Cardiac fibroblast (primary cell): ENCODE measurements around the gene KIAA1191.
A peak's percentile ranks its signal among the peaks of the same experiment; 100 is the strongest.

ENCODE experiments used
- DNase-seq, 2 donors: peaks; one replicate each; pipeline versions ENCODE4 v3.0.0 to v3.0.0-alpha.2; 2010; ENCODE audit warnings: low read depth in 2 of 2
- H3K4me3 ChIP-seq, 2 donors: replicated peaks in 1 of 2; 1 replicate in 1 of 2; 2 replicates in 1 of 2; pipeline ENCODE4 v1.5.1; 2011; ENCODE audit warnings: low read depth in 2 of 2, low read length in 2 of 2, mild to moderate bottlenecking in 2 of 2, moderate library complexity in 1 of 2
- TF ChIP-seq, protein P1 (sequence below): IDR thresholded peaks from one replicate; pipeline ENCODE4 v1.5.1; 2011; ENCODE audit warnings: low read depth, mild to moderate bottlenecking, low read length, inconsistent platforms

Gene KIAA1191

DNA sequence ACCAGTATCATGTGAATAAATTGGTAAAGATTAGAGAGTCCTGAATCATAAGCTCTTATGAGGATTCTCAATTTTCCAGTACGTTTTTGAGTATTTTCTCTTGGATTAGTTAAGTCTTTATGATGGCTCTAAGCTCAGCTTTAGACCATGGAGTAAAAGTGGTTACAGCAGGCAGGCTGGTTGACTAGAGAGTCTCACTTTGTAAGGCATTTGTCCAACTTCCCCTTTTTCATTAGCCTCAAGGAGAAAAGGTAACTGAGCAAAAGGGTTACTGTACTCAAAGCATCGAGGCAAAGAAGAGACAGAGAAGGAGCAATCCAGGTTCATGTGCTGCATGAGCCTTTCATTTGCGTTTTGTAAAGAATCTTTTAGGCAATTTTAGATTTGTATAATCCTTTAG is 18.3 kb upstream of the KIAA1191 start:
- TF ChIP-seq, protein P1, sequence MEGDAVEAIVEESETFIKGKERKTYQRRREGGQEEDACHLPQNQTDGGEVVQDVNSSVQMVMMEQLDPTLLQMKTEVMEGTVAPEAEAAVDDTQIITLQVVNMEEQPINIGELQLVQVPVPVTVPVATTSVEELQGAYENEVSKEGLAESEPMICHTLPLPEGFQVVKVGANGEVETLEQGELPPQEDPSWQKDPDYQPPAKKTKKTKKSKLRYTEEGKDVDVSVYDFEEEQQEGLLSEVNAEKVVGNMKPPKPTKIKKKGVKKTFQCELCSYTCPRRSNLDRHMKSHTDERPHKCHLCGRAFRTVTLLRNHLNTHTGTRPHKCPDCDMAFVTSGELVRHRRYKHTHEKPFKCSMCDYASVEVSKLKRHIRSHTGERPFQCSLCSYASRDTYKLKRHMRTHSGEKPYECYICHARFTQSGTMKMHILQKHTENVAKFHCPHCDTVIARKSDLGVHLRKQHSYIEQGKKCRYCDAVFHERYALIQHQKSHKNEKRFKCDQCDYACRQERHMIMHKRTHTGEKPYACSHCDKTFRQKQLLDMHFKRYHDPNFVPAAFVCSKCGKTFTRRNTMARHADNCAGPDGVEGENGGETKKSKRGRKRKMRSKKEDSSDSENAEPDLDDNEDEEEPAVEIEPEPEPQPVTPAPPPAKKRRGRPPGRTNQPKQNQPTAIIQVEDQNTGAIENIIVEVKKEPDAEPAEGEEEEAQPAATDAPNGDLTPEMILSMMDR: no peak
- no peak for DNase-seq
- no peak overlapping the region for H3K4me3 ChIP-seq

DNA sequence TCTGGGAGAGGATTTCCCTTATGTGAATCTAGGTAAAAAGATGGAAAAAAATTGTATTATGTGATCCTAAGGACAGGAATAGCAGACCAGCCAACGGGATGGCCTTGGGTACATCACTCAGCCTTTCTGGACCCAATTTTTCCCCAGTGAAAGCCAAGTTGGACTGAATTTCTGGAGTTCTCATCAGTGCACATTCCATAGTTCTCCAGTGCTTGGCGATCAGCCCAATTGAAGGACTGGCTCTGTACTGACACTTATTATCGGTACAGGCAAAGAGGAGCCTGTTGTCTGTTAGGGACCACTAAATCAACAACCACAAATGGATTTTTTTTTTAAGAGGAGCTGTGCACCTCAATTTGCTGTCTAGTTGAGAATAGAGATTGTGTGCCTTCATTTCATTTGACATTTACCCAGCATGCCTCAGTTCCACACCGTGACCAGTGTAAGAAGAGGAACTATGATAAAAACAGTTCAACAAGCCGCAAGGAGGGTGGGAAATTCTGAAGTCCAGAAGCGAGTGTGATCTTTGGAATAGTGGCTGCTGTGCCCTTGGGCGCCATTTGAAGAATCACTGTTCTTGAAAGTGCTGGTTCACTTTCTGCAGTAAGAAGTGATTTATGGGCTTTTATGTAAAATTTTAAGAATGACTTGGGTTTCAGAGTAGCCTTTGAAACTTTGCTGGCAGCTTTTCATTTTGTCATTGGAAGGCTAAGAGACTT is 11.7 kb upstream of the KIAA1191 start:
- no peak overlapping the region for H3K4me3 ChIP-seq
- peak in 1 of 2 donors; percentile 42 for DNase-seq
- TF ChIP-seq, protein P1: no peak

DNA sequence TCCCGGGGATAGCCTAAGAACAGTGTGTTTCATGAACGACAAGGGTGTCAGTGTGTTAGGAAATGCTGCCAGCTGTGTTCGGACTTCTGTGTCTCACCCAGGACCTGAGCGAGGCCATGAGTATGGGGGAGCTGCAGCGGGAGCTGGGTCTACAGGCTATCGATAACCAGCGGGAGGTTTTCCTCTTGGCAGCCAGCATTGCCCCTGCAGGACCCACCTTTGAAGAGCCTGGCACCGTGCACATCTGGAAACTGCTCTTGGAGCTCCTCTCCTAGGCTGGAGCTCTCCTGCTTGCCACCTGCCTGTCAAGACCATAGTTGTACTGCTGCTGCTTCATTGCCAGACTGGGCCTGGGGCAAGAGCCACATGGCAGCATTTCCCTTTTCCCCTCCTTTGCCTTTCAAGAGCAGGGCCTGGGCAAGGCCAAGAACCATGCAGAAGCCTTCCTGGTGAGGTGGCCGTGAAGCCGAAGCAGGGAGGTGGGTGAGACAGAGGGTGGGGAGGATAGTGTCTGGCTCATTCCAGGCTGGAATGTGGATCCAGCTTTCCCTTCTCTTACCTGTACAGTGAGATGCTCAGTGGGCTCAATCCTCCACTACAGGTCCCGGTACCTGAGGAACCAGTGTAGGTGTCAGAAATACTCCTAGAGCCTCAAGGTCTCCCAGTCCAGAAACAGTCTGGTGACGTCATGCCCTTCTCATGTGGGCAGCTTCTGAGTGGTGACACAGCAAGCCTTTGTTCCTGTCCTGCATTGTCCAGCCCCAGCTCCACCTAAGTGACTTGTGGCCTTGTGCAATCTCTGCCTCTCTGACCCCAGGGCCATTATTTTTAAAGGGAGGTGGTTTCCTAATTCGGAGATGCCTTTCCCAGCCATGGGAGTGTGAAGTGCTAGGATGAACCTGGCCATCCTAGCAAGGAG is 10.3 kb upstream of the KIAA1191 start:
- peak in 1 of 2 donors; percentile 45 for DNase-seq
- H3K4me3 ChIP-seq: no peak overlapping the region
- TF ChIP-seq, protein P1: no peak

DNA sequence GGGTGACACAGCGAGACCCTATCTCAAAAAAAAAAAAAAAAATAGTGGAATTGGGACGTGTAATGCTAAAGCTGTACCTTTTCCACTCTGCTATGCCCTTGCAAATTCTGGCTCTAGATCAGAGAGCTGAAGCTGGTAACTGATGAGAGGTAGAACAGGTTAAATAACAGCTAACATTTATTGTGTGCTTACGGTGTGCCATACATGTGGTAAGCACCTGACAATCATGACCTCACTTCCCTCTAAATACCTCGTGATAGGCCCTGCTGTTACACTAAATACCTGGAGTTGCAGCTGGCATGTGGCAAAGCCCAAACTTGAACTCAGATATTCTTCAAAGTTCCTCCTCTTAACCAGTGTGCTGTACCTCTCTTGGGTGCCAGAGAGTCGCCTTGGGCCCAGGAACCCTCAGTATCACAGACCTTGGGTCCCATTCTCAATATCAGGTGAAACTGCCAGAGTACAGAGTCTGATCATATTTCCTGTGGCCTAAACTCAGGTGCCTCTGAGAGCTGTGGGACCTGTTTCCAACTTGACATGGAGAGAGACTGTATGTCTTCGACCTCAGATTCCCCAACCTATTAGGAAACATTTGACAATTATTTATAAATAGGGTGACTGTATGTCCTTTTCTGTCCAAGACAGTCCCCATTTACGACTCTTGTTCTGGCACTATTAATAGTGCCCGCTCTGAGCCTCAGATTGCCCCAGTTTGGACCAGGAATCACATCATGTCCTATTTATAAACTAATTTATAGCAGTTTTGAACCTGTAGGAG is 8.6 kb upstream of the KIAA1191 start:
- no peak overlapping the region for H3K4me3 ChIP-seq
- TF ChIP-seq, protein P1: no peak
- no peak for DNase-seq

DNA sequence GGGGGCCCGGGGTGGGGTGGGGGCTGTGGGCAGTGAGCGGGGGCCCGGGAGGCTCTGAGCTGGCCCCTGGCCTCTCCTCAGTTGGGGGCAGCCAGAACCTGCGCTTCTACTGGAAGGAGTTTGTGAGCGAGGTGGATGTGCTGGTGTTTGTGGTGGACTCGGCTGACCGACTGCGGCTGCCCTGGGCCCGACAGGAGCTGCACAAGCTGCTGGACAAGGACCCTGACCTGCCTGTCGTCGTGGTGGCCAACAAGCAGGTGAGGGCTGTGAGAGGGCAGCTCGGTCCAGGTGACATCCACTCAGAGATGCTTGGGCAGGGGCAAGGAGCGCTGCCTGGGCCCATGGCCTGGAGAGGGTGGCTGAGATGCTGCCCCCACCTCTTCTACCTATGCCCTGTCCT is 7.2 kb upstream of the KIAA1191 start:
- TF ChIP-seq, protein P1: no peak
- H3K4me3 ChIP-seq: no peak overlapping the region
- DNase-seq: no peak

DNA sequence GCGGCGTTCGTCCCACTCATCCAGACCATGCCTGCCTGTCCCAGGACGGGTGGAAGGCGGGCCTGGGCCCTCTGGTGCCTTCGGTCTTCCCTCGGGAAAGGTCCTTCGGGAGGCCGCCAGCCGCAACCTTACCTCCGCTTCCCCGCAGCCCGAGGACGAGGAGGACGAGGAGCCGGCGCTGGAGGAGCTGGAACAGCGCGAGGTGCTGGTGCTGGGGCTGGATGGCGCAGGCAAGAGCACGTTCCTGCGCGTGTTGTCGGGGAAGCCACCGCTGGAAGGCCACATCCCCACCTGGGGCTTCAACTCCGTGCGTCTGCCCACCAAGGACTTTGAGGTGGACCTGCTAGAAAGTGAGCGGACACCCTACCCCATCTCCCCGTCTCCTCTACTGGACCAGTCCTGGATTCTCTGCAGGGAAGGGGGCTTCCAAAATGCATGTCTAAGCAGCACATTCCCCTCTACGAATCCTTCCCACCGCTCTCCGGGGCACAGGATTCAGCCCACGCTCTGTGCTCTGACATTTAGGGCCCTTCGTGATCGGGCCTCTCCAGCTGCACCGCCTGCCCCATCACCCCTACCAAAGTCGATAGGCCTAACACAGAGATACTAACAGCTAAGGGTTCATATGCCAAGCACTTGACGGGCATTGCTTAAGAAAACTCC is 4.8 kb upstream of the KIAA1191 start:
- H3K4me3 ChIP-seq: peak overlapping the region; percentile 58 to 65
- no peak for DNase-seq
- TF ChIP-seq, protein P1: no peak
